HepG2 (cell line): ENCODE measurements around the gene ZDHHC24. TPM values are rescaled to one million over a fixed set of nuclear protein-coding genes. Genes with fewer than 3 reads are reported as not detected.

Experiments used
- ATF7 ChIP-seq, 2 experiments: fragments of 450-650 bp in 1 of 2; sonication (generic) in 1 of 2; formaldehyde crosslinking in 1 of 2; IDR thresholded peaks; 2 replicates each; pipeline versions ENCODE4 v1.4.0 to v1.6.1; 2016 to 2020; ENCODE audit warnings: antibody characterized with exemption in 1 of 2, mild to moderate bottlenecking in 1 of 2, missing genetic modification reagents in 1 of 2
- CAMTA2 ChIP-seq: sonication (generic); formaldehyde crosslinking; IDR thresholded peaks from 2 replicates; pipeline ENCODE4 v1.4.0; 2020; ENCODE audit warnings: mild to moderate bottlenecking, missing genetic modification reagents, borderline replicate concordance
- E2F5 ChIP-seq: sonication (generic); formaldehyde crosslinking; conservative IDR thresholded peaks from 2 replicates; pipeline ENCODE4 v1.4.0; 2020; ENCODE audit warnings: missing genetic modification reagents
- MAFF ChIP-seq: IDR thresholded peaks from 2 replicates; pipeline ENCODE4 v1.6.1; 2011; ENCODE audit warnings: low read depth, low read length, improper control_type of control experiment
- MBD4 ChIP-seq: IDR thresholded peaks from 2 replicates; pipeline ENCODE4 v1.6.1; 2012; ENCODE audit warnings: low read length, inconsistent platforms, borderline replicate concordance
- PLRG1 ChIP-seq: fragments of 450-650 bp; conservative IDR thresholded peaks from 2 replicates; pipeline ENCODE4 v1.6.1; 2016
- PREB ChIP-seq: sonication (generic); formaldehyde crosslinking; IDR thresholded peaks from 2 replicates; pipeline ENCODE4 v1.4.0; 2020; ENCODE audit warnings: missing genetic modification reagents
- SYNCRIP ChIP-seq: fragments of 200-400 bp; formaldehyde crosslinking; IDR thresholded peaks from 2 replicates; pipeline ENCODE4 v1.6.1; 2018; ENCODE audit warnings: mild to moderate bottlenecking, low read depth, low read length; ENCODE audit not compliant: insufficient read depth
- U2AF2 ChIP-seq: fragments of 200-400 bp; formaldehyde crosslinking; IDR thresholded peaks from 2 replicates; pipeline ENCODE4 v1.6.1; 2017; ENCODE audit warnings: low read depth, mild to moderate bottlenecking, low read length
- ZBTB7A ChIP-seq: sonication (generic); formaldehyde crosslinking; IDR thresholded peaks from 2 replicates; pipeline ENCODE4 v1.8.0; 2022; ENCODE audit warnings: mild to moderate bottlenecking, missing genetic modification reagents
- ZFYVE20 ChIP-seq: sonication (generic); formaldehyde crosslinking; IDR thresholded peaks from 2 replicates; pipeline ENCODE4 v1.8.0; 2023; ENCODE audit warnings: low read depth, mild to moderate bottlenecking, moderate library complexity, missing genetic modification reagents, borderline replicate concordance
- polyA plus RNA-seq, 8 experiments: library from polyadenylated mRNA; depleted of rRNA in 3 of 8; stranded (reverse) in 7 of 8; unstranded in 1 of 8; fragments of >200 nt; fragmentation: Illumina TruSeq in 4 of 8; extraction: Trizol in 4 of 8; gene quantifications; 2 replicates each; pipeline versions ENCODE4 v1.2.1 to v1.2.3, GENCODE V29; 2011 to 2016; ENCODE audit warnings: low read depth in 4 of 8, missing spikeins in 1 of 8, mixed read lengths in 1 of 8; ENCODE audit not compliant: insufficient read depth in 1 of 8
- total RNA-seq, 5 experiments: library from RNA; depleted of rRNA; stranded (reverse); fragments of >200 nt; fragmentation: Illumina TruSeq; extraction: Trizol; gene quantifications; 2 replicates each; pipeline ENCODE4 v1.2.3, GENCODE V29; 2016; ENCODE audit warnings: low read depth in 1 of 5
- TF ChIP-seq, protein P1 (sequence below): sonication (generic); formaldehyde crosslinking; IDR thresholded peaks from 2 replicates; pipeline ENCODE4 v1.4.0; 2020; ENCODE audit warnings: mild to moderate bottlenecking, missing genetic modification reagents
- TF ChIP-seq, protein P2 (sequence below): sonication (generic); formaldehyde crosslinking; IDR thresholded peaks from 2 replicates; pipeline ENCODE4 v1.5.1; 2020; ENCODE audit warnings: missing genetic modification reagents, mild to moderate bottlenecking, borderline replicate concordance
- TF ChIP-seq, protein P3 (sequence below): sonication (generic); formaldehyde crosslinking; IDR thresholded peaks from 2 replicates; pipeline ENCODE4 v1.4.0; 2020; ENCODE audit warnings: missing genetic modification reagents
- TF ChIP-seq, protein P4 (sequence below): IDR thresholded peaks from 2 replicates; pipeline ENCODE4 v1.6.1; 2016; ENCODE audit warnings: missing compliant biosample characterization, missing genetic modification reagents, borderline replicate concordance

ZDHHC24 gene
- total and polyA plus RNA-seq, 2 of the 13 experiments (the other 11 are each of a cell fraction or from before 2014, with no cell fraction given) = 4.3 TPM

DNA sequence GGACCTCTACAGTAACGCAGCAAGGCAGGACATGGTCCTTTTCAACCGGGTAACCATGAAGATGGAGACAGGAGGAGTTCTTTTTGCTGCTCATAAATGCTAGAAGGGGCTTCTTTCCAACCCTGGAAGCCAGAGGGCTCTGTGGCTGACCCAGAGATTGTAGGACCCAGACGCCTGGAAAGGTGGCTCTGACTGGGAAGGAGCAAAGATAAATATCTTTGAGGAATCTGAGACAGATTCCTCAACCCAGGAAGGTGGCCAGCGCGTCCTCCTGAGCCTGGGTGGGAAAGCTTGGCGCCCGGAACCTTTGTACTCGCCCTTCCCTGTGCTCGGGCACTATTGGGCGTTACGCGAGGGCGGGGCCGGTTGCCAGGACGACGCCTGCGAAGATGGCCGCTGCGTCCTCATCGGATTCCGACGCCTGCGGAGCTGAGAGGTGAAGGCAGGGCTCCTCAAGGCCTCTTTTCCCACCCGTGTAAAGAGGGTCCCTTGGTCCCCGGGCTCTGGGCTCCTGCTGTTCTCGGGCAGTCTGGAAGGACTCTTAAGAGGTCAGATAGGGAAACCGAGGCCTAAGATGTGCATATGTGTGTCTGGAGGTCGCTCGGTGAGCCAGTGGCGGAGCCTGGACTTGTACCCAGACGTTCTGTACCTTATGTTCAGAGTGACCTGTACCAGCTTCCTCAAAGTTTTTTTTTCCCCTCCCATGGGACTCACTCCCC lies 35.4 kb downstream of the ZDHHC24 start, which contains the start of gene BBS1 (continued):
- TF ChIP-seq, protein P1, sequence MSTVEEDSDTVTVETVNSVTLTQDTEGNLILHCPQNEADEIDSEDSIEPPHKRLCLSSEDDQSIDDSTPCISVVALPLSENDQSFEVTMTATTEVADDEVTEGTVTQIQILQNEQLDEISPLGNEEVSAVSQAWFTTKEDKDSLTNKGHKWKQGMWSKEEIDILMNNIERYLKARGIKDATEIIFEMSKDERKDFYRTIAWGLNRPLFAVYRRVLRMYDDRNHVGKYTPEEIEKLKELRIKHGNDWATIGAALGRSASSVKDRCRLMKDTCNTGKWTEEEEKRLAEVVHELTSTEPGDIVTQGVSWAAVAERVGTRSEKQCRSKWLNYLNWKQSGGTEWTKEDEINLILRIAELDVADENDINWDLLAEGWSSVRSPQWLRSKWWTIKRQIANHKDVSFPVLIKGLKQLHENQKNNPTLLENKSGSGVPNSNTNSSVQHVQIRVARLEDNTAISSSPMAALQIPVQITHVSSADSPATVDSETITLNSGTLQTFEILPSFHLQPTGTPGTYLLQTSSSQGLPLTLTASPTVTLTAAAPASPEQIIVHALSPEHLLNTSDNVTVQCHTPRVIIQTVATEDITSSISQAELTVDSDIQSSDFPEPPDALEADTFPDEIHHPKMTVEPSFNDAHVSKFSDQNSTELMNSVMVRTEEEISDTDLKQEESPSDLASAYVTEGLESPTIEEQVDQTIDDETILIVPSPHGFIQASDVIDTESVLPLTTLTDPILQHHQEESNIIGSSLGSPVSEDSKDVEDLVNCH (CRISPR knock-in tag) = no peak
- TF ChIP-seq PREB (CRISPR knock-in tag) (no peak), CAMTA2 (CRISPR knock-in tag) (no peak), PLRG1 (no peak), MAFF (no peak), ZFYVE20 (no peak), MBD4 (no peak), SYNCRIP (no peak), U2AF2 (peak; percentile 98), ATF7 (IDR thresholded peaks at IDR 0.05) (no peak), ATF7 (CRISPR knock-in tag; IDR thresholded peaks at IDR 0.05) (no peak), ZBTB7A (CRISPR knock-in tag) (peak; percentile 50; the same call in 1 of the 2 replicates), E2F5 (CRISPR knock-in tag) (no peak)
- TF ChIP-seq, protein P2, sequence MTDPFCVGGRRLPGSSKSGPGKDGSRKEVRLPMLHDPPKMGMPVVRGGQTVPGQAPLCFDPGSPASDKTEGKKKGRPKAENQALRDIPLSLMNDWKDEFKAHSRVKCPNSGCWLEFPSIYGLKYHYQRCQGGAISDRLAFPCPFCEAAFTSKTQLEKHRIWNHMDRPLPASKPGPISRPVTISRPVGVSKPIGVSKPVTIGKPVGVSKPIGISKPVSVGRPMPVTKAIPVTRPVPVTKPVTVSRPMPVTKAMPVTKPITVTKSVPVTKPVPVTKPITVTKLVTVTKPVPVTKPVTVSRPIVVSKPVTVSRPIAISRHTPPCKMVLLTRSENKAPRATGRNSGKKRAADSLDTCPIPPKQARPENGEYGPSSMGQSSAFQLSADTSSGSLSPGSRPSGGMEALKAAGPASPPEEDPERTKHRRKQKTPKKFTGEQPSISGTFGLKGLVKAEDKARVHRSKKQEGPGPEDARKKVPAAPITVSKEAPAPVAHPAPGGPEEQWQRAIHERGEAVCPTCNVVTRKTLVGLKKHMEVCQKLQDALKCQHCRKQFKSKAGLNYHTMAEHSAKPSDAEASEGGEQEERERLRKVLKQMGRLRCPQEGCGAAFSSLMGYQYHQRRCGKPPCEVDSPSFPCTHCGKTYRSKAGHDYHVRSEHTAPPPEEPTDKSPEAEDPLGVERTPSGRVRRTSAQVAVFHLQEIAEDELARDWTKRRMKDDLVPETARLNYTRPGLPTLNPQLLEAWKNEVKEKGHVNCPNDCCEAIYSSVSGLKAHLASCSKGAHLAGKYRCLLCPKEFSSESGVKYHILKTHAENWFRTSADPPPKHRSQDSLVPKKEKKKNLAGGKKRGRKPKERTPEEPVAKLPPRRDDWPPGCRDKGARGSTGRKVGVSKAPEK (CRISPR knock-in tag) = no peak
- TF ChIP-seq, protein P3, sequence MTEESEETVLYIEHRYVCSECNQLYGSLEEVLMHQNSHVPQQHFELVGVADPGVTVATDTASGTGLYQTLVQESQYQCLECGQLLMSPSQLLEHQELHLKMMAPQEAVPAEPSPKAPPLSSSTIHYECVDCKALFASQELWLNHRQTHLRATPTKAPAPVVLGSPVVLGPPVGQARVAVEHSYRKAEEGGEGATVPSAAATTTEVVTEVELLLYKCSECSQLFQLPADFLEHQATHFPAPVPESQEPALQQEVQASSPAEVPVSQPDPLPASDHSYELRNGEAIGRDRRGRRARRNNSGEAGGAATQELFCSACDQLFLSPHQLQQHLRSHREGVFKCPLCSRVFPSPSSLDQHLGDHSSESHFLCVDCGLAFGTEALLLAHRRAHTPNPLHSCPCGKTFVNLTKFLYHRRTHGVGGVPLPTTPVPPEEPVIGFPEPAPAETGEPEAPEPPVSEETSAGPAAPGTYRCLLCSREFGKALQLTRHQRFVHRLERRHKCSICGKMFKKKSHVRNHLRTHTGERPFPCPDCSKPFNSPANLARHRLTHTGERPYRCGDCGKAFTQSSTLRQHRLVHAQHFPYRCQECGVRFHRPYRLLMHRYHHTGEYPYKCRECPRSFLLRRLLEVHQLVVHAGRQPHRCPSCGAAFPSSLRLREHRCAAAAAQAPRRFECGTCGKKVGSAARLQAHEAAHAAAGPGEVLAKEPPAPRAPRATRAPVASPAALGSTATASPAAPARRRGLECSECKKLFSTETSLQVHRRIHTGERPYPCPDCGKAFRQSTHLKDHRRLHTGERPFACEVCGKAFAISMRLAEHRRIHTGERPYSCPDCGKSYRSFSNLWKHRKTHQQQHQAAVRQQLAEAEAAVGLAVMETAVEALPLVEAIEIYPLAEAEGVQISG (CRISPR knock-in tag) = peak; percentile 88
- TF ChIP-seq, protein P4, sequence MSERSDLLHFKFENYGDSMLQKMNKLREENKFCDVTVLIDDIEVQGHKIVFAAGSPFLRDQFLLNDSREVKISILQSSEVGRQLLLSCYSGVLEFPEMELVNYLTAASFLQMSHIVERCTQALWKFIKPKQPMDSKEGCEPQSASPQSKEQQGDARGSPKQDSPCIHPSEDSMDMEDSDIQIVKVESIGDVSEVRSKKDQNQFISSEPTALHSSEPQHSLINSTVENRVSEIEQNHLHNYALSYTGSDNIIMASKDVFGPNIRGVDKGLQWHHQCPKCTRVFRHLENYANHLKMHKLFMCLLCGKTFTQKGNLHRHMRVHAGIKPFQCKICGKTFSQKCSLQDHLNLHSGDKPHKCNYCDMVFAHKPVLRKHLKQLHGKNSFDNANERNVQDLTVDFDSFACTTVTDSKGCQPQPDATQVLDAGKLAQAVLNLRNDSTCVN (CRISPR knock-in tag) = no peak
